ENCODE data around the gene TOMT. TPM values are rescaled to one million over a fixed set of nuclear protein-coding genes. Genes with fewer than 3 reads are reported as not detected.

Gene TOMT
- total RNA-seq, 1 donor from 2014 or later: not detected

GRCh38 chr11:72116019-72116755 is 10.5 kb downstream of the TOMT start:
- no peak for TF ChIP-seq CTCF (IDR thresholded peaks at IDR 0.05; ENCODE audit: insufficient read depth, low read depth, low read length)
- TF ChIP-seq EZH2 (IDR thresholded peaks at IDR 0.05; ENCODE audit: insufficient read depth, low read length): no peak
- H3K27me3 ChIP-seq (ENCODE audit: insufficient read depth, low read length): no peaks in the 10 kb centered on the region
- no peak overlapping the region for H3K4me3 ChIP-seq (ENCODE audit: insufficient read depth, low read depth, low read length)
- peaks cover 17% of the 10 kb centered on the region for H3K4me1 ChIP-seq (ENCODE audit: insufficient read depth, low read length)
- H3K27ac ChIP-seq (ENCODE audit: low read depth, low read length): no peak overlapping the region
- Mint-ChIP-seq H3K27me3 (ENCODE audit: low read depth, unreplicated experiment) (peaks cover 2% of the 10 kb centered on the region), H3K36me3 (ENCODE audit: low read depth, unreplicated experiment) (peaks cover 4% of the 10 kb centered on the region), H3K4me1 (ENCODE audit: low read depth, unreplicated experiment) (peaks cover 4% of the 10 kb centered on the region), H3K27ac (ENCODE audit: unreplicated experiment) (no peak overlapping the region), H3K4me3 (ENCODE audit: unreplicated experiment) (no peak overlapping the region), H3K9me3 (ENCODE audit: unreplicated experiment) (peaks cover 2% of the 10 kb centered on the region)
- no peaks in the 10 kb centered on the region for H3K9me3 ChIP-seq (ENCODE audit: insufficient read depth, low read depth, low read length)
- no peak overlapping the region for H3K9ac ChIP-seq (ENCODE audit: low read length)
- no peaks in the 10 kb centered on the region for H3K36me3 ChIP-seq (ENCODE audit: insufficient read depth, low read length)
- H2AFZ ChIP-seq (ENCODE audit: low read depth, low read length): no peak overlapping the region
- H3K4me2 ChIP-seq (ENCODE audit: low read length): no peak overlapping the region
- H3K79me2 ChIP-seq (ENCODE audit: insufficient read depth, low read length): no peaks in the 10 kb centered on the region
- DNase-seq (ENCODE audit: low read depth): no peak
- no peaks in the 10 kb centered on the region for H4K20me1 ChIP-seq (ENCODE audit: insufficient read depth, low read length)
- no peak for FAIRE-seq

GRCh38 chr11:72119198-72119597 is 13.5 kb downstream of the TOMT start:
- H3K4me3 Mint-ChIP-seq (ENCODE audit: unreplicated experiment): no peak overlapping the region
- peaks cover 2% of the 10 kb centered on the region for H3K9me3 Mint-ChIP-seq (ENCODE audit: unreplicated experiment)
- Histone ChIP-seq H3K27me3 (ENCODE audit: insufficient read depth, low read length) (no peaks in the 10 kb centered on the region), H3K36me3 (ENCODE audit: insufficient read depth, low read length) (no peaks in the 10 kb centered on the region), H3K4me3 (ENCODE audit: insufficient read depth, low read depth, low read length) (no peak overlapping the region), H3K27ac (ENCODE audit: low read depth, low read length) (no peak overlapping the region), H3K9me3 (ENCODE audit: insufficient read depth, low read depth, low read length) (no peaks in the 10 kb centered on the region), H2AFZ (ENCODE audit: low read depth, low read length) (no peak overlapping the region), H4K20me1 (ENCODE audit: insufficient read depth, low read length) (no peaks in the 10 kb centered on the region), H3K79me2 (ENCODE audit: insufficient read depth, low read length) (no peaks in the 10 kb centered on the region), H3K4me1 (ENCODE audit: insufficient read depth, low read length) (no peaks in the 10 kb centered on the region), H3K9ac (ENCODE audit: low read length) (no peak overlapping the region), H3K4me2 (ENCODE audit: low read length) (no peak overlapping the region)
- no peak for DNase-seq (ENCODE audit: low read depth)
- peaks cover 4% of the 10 kb centered on the region for H3K36me3 Mint-ChIP-seq (ENCODE audit: low read depth, unreplicated experiment)
- H3K4me1 Mint-ChIP-seq (ENCODE audit: low read depth, unreplicated experiment): no peaks in the 10 kb centered on the region
- peaks cover 12% of the 10 kb centered on the region for H3K27me3 Mint-ChIP-seq (ENCODE audit: low read depth, unreplicated experiment)
- no peak for TF ChIP-seq CTCF (IDR thresholded peaks at IDR 0.05; ENCODE audit: insufficient read depth, low read depth, low read length)
- no peak for TF ChIP-seq EZH2 (IDR thresholded peaks at IDR 0.05; ENCODE audit: insufficient read depth, low read length)
- FAIRE-seq: no peak
- H3K27ac Mint-ChIP-seq (ENCODE audit: unreplicated experiment): no peak overlapping the region

GRCh38 chr11:72120930-72121329 is 15.2 kb downstream of the TOMT start:
- H3K4me1 ChIP-seq (ENCODE audit: insufficient read depth, low read length): no peaks in the 10 kb centered on the region
- H3K27me3 ChIP-seq (ENCODE audit: insufficient read depth, low read length): no peaks in the 10 kb centered on the region
- no peak overlapping the region for H3K9ac ChIP-seq (ENCODE audit: low read length)
- Mint-ChIP-seq H3K27me3 (ENCODE audit: low read depth, unreplicated experiment) (peaks cover 19% of the 10 kb centered on the region), H3K36me3 (ENCODE audit: low read depth, unreplicated experiment) (peaks cover 4% of the 10 kb centered on the region), H3K4me1 (ENCODE audit: low read depth, unreplicated experiment) (no peaks in the 10 kb centered on the region), H3K27ac (ENCODE audit: unreplicated experiment) (no peak overlapping the region), H3K4me3 (ENCODE audit: unreplicated experiment) (no peak overlapping the region), H3K9me3 (ENCODE audit: unreplicated experiment) (peaks cover 4% of the 10 kb centered on the region)
- peaks cover 3% of the 10 kb centered on the region for H3K9me3 ChIP-seq (ENCODE audit: insufficient read depth, low read depth, low read length)
- FAIRE-seq (no peak), DNase-seq (ENCODE audit: low read depth) (no peak)
- no peak overlapping the region for H3K27ac ChIP-seq (ENCODE audit: low read depth, low read length)
- TF ChIP-seq CTCF (IDR thresholded peaks at IDR 0.05; ENCODE audit: insufficient read depth, low read depth, low read length) (no peak), EZH2 (IDR thresholded peaks at IDR 0.05; ENCODE audit: insufficient read depth, low read length) (no peak)
- no peaks in the 10 kb centered on the region for H4K20me1 ChIP-seq (ENCODE audit: insufficient read depth, low read length)
- no peak overlapping the region for H3K4me2 ChIP-seq (ENCODE audit: low read length)
- no peak overlapping the region for H2AFZ ChIP-seq (ENCODE audit: low read depth, low read length)
- no peaks in the 10 kb centered on the region for H3K36me3 ChIP-seq (ENCODE audit: insufficient read depth, low read length)
- H3K4me3 ChIP-seq (ENCODE audit: insufficient read depth, low read depth, low read length): no peak overlapping the region
- no peaks in the 10 kb centered on the region for H3K79me2 ChIP-seq (ENCODE audit: insufficient read depth, low read length)

All from astrocyte (in vitro differentiated cells and primary cell).